ENCODE results near the gene FOXP2. TPM values are rescaled to one million over a fixed set of nuclear protein-coding genes. Genes with fewer than 3 reads are reported as not detected.

FOXP2 gene
- total RNA-seq, 1 donor from 2014 or later: 7.6 TPM

- H3K4me3 ChIP-seq: no peak overlapping the region
- intact Hi-C loops (cut with DNase I): no loop called here
- H3K9me3 ChIP-seq: no peaks in the 10 kb centered on the region
- TF ChIP-seq CTCF (IDR thresholded peaks at IDR 0.05): no peak
- ATAC-seq: no peak
- H3K4me1 ChIP-seq: no peaks in the 10 kb centered on the region
- H3K27me3 ChIP-seq: no peaks in the 10 kb centered on the region
- no peak overlapping the region for H3K27ac ChIP-seq
- no peaks in the 10 kb centered on the region for H3K36me3 ChIP-seq
- no peak for DNase-seq
Observed at GRCh38 chr7:114657279-114657678, 242.7 kb downstream of the FOXP2 start.

- Histone ChIP-seq H3K36me3 (no peaks in the 10 kb centered on the region), H3K27ac (no peak overlapping the region), H3K4me1 (no peaks in the 10 kb centered on the region), H3K27me3 (no peaks in the 10 kb centered on the region), H3K9me3 (no peaks in the 10 kb centered on the region), H3K4me3 (no peak overlapping the region)
- DNase-seq (no peak), ATAC-seq (no peak)
- intact Hi-C loops (cut with DNase I): no loop called here
- TF ChIP-seq CTCF (IDR thresholded peaks at IDR 0.05): no peak
Observed at GRCh38 chr7:114658216-114658615, 243.6 kb downstream of the FOXP2 start.

GRCh38 chr7:114659409-114660125 is 245.0 kb downstream of the FOXP2 start:
- DNase-seq: no peak
- intact Hi-C loops (cut with DNase I): no loop called here

GRCh38 chr7:114660126-114660486 is 245.5 kb downstream of the FOXP2 start:
- no peak for DNase-seq

More at GRCh38 chr7:114659409-114660125, 245.0 kb downstream of the FOXP2 start:
- ATAC-seq: no peak
- H3K9me3 ChIP-seq: no peaks in the 10 kb centered on the region
- no peak overlapping the region for H3K27ac ChIP-seq
- H3K27me3 ChIP-seq: no peaks in the 10 kb centered on the region
- no peak overlapping the region for H3K4me3 ChIP-seq
- no peak for TF ChIP-seq CTCF (IDR thresholded peaks at IDR 0.05)
- no peaks in the 10 kb centered on the region for H3K4me1 ChIP-seq
- H3K36me3 ChIP-seq: no peaks in the 10 kb centered on the region

GRCh38 chr7:114660753-114661152 is 246.1 kb downstream of the FOXP2 start:
- H3K9me3 ChIP-seq: no peaks in the 10 kb centered on the region
- no peak for TF ChIP-seq CTCF (IDR thresholded peaks at IDR 0.05)
- H3K36me3 ChIP-seq: no peaks in the 10 kb centered on the region
- intact Hi-C loops (cut with DNase I): no loop called here
- DNase-seq (no peak), ATAC-seq (no peak)
- H3K4me1 ChIP-seq: no peaks in the 10 kb centered on the region
- H3K27me3 ChIP-seq: no peaks in the 10 kb centered on the region
- no peak overlapping the region for H3K27ac ChIP-seq
- H3K4me3 ChIP-seq: no peak overlapping the region

More at GRCh38 chr7:114660126-114660486, 245.5 kb downstream of the FOXP2 start:
- Histone ChIP-seq H3K9me3 (no peaks in the 10 kb centered on the region), H3K36me3 (no peaks in the 10 kb centered on the region), H3K4me1 (no peaks in the 10 kb centered on the region), H3K27me3 (no peaks in the 10 kb centered on the region), H3K4me3 (no peak overlapping the region), H3K27ac (no peak overlapping the region)
- intact Hi-C loops (cut with DNase I): no loop called here
- TF ChIP-seq CTCF (IDR thresholded peaks at IDR 0.05): no peak
- ATAC-seq: no peak
